Tibial artery (tissue), 4 donors: ENCODE measurements around the gene HDAC4.
A peak's percentile ranks its signal among the peaks of the same experiment; 100 is the strongest.

ENCODE experiments used
- DNase-seq, 2 donors: peaks; one replicate each; pipeline ENCODE4 v3.0.0-alpha.2; 2019
- H3K27ac ChIP-seq, 2 donors: fragments of 200-600 bp; sonication (generic) in 1 of 2; 1 replicate in 1 of 2; 2 replicates in 1 of 2; pipeline ENCODE4 v1.5.1; 2018 to 2019; ENCODE audit warnings: mild to moderate bottlenecking in 1 of 2
- H3K27me3 ChIP-seq, 2 donors: fragments of 200-600 bp; sonication (generic) in 1 of 2; one replicate each; pipeline versions ENCODE4 v1.5.1 to v1.6.0; 2016 to 2019
- H3K36me3 ChIP-seq, 3 donors: fragments of 200-600 bp; sonication (generic) in 2 of 3; one replicate each; pipeline ENCODE4 v1.5.1; 2016 to 2019; ENCODE audit warnings: mild to moderate bottlenecking in 2 of 3
- H3K4me1 ChIP-seq, 4 donors: fragments of 200-600 bp; sonication (generic) in 2 of 4; 1 replicate in 3 of 4; 2 replicates in 1 of 4; pipeline ENCODE4 v1.5.1; 2016 to 2019
- H3K4me3 ChIP-seq, 2 donors: fragments of 200-600 bp; sonication (generic) in 1 of 2; 1 replicate in 1 of 2; 2 replicates in 1 of 2; pipeline ENCODE4 v1.5.1; 2018 to 2019; ENCODE audit warnings: mild to moderate bottlenecking in 2 of 2
- H3K9me3 ChIP-seq, 3 donors: fragments of 200-600 bp; sonication (generic) in 1 of 3; one replicate each; pipeline ENCODE4 v1.5.1; 2016 to 2019
- intact Hi-C: fragments of 100-400 bp; cut with DNase I; formaldehyde crosslinking; loops from one replicate; pipeline ENCODE4 v1.15.0; 2023; ENCODE audit warnings: low total_unique reads
- TF ChIP-seq, protein P1 (sequence below), 2 experiments: fragments of 200-600 bp in 1 of 2; fragments of 450-650 bp in 1 of 2; IDR thresholded peaks; one replicate each; pipeline ENCODE4 v1.5.1; 2017 to 2019; ENCODE audit warnings: antibody characterized with exemption in 2 of 2, mild to moderate bottlenecking in 1 of 2, moderate library complexity in 1 of 2

HDAC4 gene

DNA sequence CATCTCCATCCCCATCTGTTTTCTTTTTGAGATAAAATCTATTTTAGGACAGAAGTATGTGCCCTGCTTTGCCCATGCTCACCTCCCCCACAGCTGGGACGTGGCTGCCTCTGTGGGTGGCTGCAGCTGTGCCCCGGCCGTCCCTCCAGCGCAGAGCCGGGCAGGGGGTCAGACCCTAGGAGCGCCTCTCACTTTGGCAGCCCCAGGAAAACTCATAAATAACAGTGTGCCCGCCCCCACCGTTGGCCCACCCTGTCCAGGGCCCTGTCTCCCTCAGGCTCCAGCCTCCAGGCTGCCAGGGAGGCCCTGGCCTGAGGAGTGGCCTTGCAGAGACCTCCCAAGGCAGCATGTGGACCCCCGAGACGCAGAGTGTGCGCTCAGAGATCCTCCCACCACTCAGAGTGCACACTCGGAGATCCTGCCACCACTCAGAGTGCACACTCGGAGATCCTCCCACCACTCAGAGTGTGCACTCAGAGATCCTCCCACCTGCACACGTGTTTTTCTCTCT is 374.8 kb downstream of the HDAC4 start:
- TF ChIP-seq, protein P1, sequence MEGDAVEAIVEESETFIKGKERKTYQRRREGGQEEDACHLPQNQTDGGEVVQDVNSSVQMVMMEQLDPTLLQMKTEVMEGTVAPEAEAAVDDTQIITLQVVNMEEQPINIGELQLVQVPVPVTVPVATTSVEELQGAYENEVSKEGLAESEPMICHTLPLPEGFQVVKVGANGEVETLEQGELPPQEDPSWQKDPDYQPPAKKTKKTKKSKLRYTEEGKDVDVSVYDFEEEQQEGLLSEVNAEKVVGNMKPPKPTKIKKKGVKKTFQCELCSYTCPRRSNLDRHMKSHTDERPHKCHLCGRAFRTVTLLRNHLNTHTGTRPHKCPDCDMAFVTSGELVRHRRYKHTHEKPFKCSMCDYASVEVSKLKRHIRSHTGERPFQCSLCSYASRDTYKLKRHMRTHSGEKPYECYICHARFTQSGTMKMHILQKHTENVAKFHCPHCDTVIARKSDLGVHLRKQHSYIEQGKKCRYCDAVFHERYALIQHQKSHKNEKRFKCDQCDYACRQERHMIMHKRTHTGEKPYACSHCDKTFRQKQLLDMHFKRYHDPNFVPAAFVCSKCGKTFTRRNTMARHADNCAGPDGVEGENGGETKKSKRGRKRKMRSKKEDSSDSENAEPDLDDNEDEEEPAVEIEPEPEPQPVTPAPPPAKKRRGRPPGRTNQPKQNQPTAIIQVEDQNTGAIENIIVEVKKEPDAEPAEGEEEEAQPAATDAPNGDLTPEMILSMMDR (IDR thresholded peaks at IDR 0.05) = no peak
- Histone ChIP-seq H3K4me3 (no peak overlapping the region), H3K27me3 (no peaks in the 10 kb centered on the region), H3K36me3 (no peaks in the 10 kb centered on the region), H3K9me3 (no peaks in the 10 kb centered on the region), H3K27ac (peak overlapping the region in 1 of 2 donors; percentile 30), H3K4me1 (peaks cover 0 to 23% (median 14%) of the 10 kb centered on the region in 4 donors)
- intact Hi-C loops = no loop called here
- DNase-seq = peak in 1 of 2 donors; percentile 59

DNA sequence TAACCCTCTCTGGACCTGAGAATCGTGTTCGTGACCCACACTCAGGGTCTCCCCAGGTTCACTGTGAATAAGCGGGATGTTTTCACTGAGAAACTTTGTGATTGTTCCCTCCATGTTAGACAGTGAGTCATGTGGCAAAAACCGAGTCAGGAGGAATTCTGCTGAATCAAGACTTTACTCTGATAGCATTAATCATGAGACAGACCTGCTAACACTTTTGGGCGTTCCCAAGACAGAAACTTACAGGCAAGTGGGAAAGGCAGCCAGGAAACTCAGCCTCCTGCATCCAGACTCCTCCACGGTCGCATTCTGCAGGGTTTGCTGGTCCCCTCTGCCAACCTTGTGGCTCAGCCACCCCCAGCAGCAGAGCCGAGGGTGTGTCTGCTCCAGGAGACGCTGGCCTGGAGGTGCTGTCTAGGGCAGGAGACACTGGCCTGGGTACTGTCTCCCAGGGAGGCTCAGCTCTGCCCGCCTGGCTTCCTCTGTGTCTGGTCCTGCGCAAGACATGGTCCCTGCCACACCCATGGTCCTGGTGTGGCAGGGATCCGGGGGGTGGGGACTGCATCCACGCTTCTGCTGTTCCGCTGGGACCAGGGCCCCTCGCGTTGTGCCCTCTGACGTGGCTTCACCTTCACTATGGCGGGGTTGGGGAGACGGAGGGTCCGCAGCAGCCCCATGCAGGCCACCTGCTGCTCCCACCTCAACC is 375.6 kb downstream of the HDAC4 start:
- TF ChIP-seq, protein P1 (IDR thresholded peaks at IDR 0.05) = no peak
- H3K36me3 ChIP-seq = no peaks in the 10 kb centered on the region
- no peaks in the 10 kb centered on the region for H3K9me3 ChIP-seq
- peaks cover 0 to 23% (median 14%) of the 10 kb centered on the region in 4 donors for H3K4me1 ChIP-seq
- peak in 1 of 2 donors; percentile 61 for DNase-seq
- intact Hi-C loops = no loop called here
- H3K27me3 ChIP-seq = no peaks in the 10 kb centered on the region
- H3K27ac ChIP-seq = peak overlapping the region in 1 of 2 donors; percentile 30
- no peak overlapping the region for H3K4me3 ChIP-seq

DNA sequence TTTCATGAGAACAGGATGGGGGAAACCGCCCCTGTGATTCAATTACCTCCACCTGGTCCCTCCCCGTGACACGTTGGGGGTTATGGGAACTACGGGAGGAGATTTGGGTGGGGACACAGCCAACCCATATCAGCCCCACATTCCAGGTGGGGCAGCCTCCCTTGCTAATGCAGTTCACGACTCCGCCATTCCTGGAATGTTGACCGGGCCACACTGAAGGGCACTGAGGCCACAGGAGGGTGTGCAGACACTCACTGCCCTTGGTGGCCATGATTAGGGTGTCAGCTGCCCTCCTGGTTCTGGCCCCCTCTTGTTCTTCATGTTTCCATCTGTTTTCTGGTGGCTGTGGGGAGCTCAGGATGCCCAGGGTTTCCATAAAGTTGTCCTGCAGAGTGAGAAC is 376.6 kb downstream of the HDAC4 start:
- TF ChIP-seq, protein P1 (IDR thresholded peaks at IDR 0.05) = no peak
- peak in 1 of 2 donors; percentile 45 for DNase-seq
- Histone ChIP-seq H3K4me3 (no peak overlapping the region), H3K36me3 (no peaks in the 10 kb centered on the region), H3K9me3 (no peaks in the 10 kb centered on the region), H3K4me1 (peaks cover 0 to 23% (median 14%) of the 10 kb centered on the region in 4 donors), H3K27ac (no peak overlapping the region), H3K27me3 (peaks cover 0 to 2% of the 10 kb centered on the region in 2 donors)
- intact Hi-C loops = no loop called here

DNA sequence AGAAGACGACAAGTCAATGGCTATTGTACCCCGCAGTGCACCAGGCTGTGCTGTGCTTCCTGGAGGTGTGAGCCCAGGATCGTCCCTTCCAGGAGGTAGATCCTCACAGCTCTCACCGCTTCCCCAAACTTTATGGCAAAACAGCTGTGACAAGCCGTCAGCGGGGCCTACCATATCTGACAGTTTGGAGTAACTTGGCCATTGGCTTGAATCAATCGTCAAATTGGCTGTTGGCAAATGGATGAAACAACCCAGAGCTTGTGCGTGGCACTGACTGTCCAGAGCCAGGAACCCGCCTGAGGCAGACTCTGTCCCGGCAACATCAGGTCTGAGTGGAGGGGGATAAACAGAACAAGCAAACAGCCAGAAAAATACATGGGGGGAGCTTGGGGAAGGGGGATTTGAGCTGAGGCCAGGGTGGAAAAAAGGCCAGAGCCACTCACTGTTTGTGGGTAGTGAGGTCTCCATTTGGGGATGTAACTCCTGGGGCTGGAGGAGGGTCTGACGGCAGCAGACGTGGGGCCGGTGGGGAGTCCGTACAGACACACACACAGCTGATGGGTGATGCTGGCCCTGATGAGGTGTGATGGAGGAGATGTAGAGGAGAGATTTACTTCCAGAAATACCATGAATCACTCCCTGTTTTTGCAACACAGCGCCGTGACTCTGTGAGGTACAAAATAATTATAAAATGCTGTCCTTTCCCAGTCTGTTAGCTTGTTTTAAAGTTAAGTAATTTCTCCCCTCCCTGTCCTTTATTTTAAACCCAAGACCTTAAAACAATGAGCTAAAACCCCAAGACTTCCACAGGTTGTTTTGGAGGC is 378.2 kb downstream of the HDAC4 start:
- intact Hi-C loops = no loop called here
- Histone ChIP-seq H3K9me3 (no peaks in the 10 kb centered on the region), H3K27ac (no peak overlapping the region), H3K27me3 (peaks cover 0 to 13% of the 10 kb centered on the region in 2 donors), H3K4me1 (peaks cover 0 to 23% (median 14%) of the 10 kb centered on the region in 4 donors), H3K36me3 (no peaks in the 10 kb centered on the region), H3K4me3 (no peak overlapping the region)
- DNase-seq = peak in 1 of 2 donors; percentile 35
- TF ChIP-seq, protein P1 (IDR thresholded peaks at IDR 0.05) = no peak

DNA sequence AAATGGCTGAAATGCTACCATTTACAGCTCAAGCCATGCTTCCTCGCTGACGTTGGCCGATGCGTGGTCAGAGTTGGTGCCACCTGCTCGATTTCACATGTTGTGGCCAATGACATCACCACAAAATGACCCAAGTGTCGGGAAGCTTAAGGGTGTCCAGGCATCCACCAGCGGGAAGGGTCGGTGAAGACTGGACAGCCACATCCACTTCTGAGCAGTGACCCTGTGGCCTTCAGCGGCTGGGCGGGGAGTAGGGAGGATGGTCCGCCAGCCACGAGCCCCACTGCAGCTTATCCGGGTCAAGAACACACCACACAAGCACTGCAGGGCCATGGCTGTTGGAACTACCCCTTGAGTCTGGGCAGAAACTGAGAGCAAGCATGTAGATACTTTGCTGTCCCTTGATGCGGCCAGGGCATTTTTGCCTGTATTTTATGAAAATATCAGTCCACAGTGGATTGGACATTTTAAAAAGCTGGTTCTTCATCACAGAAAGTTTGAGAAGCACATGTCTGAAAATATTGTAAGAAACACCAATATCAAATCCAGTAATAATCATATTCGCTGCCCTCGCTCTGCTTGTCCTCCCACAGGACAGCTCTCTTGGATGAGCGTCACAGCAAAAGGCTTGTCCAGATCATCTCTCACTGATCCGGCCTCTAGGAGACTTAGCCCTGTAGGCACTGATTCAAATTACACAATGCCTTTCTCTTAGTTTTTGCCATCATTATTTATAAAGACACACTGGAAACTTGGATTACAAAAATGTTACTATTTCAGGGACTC is 379.0 kb downstream of the HDAC4 start:
- Histone ChIP-seq H3K36me3 (no peaks in the 10 kb centered on the region), H3K4me3 (no peak overlapping the region), H3K9me3 (no peaks in the 10 kb centered on the region), H3K4me1 (peaks cover 0 to 23% (median 14%) of the 10 kb centered on the region in 4 donors), H3K27ac (no peak overlapping the region), H3K27me3 (peaks cover 0 to 13% of the 10 kb centered on the region in 2 donors)
- intact Hi-C loops = no loop called here
- TF ChIP-seq, protein P1 (IDR thresholded peaks at IDR 0.05) = no peak
- DNase-seq = peak in 1 of 2 donors; percentile 51
